Hepatocyte (in vitro differentiated cells): ENCODE measurements around the gene FXYD6. TPM values are rescaled to one million over a fixed set of nuclear protein-coding genes. Genes with fewer than 3 reads are reported as not detected.
A peak's percentile ranks its signal among the peaks of the same experiment; 100 is the strongest.

Experiments
- DNase-seq: peaks from one replicate; pipeline ENCODE4 v3.0.0-alpha.2; 2016; ENCODE audit warnings: low spot score
- H2AFZ ChIP-seq: fragments of 200-600 bp; sonication (generic); 2 replicates; pipeline ENCODE4 v1.6.0; 2016; ENCODE audit warnings: antibody characterized with exemption, mild to moderate bottlenecking
- H3K27ac ChIP-seq: fragments of 200-600 bp; sonication (generic); 2 replicates; pipeline ENCODE4 v1.5.1; 2016; ENCODE audit warnings: mild to moderate bottlenecking
- H3K27me3 ChIP-seq: fragments of 200-600 bp; sonication (generic); 2 replicates; pipeline ENCODE4 v1.6.1; 2016
- H3K36me3 ChIP-seq: fragments of 200-600 bp; sonication (generic); replicated peaks from 2 replicates; pipeline ENCODE4 v1.5.1; 2016; ENCODE audit warnings: low read depth; ENCODE audit not compliant: insufficient read depth
- H3K4me1 ChIP-seq: fragments of 200-600 bp; sonication (generic); 2 replicates; pipeline ENCODE4 v1.5.1; 2016; ENCODE audit warnings: mild to moderate bottlenecking, moderate library complexity; ENCODE audit not compliant: insufficient read depth
- H3K4me2 ChIP-seq: fragments of 200-600 bp; sonication (generic); 2 replicates; pipeline ENCODE4 v1.6.0; 2016
- H3K4me3 ChIP-seq: fragments of 200-600 bp; sonication (generic); 2 replicates; pipeline ENCODE4 v1.5.1; 2016; ENCODE audit warnings: mild to moderate bottlenecking
- H3K79me2 ChIP-seq: fragments of 200-600 bp; sonication (generic); 2 replicates; pipeline ENCODE4 v1.6.0; 2017; ENCODE audit warnings: mild to moderate bottlenecking
- H3K9me2 ChIP-seq: fragments of 200-600 bp; sonication (generic); replicated peaks from 2 replicates; pipeline ENCODE4 v1.6.0; 2017; ENCODE audit warnings: mild to moderate bottlenecking; ENCODE audit not compliant: insufficient read depth
- H3K9me3 ChIP-seq: fragments of 200-600 bp; sonication (generic); 2 replicates; pipeline ENCODE4 v1.5.1; 2016; ENCODE audit warnings: low read depth, mild to moderate bottlenecking
- H4K20me1 ChIP-seq: fragments of 200-600 bp; sonication (generic); 2 replicates; pipeline ENCODE4 v1.6.0; 2016; ENCODE audit warnings: mild to moderate bottlenecking; ENCODE audit not compliant: insufficient read depth, poor library complexity, severe bottlenecking
- EZH2 ChIP-seq: fragments of 200-600 bp; sonication (generic); IDR thresholded peaks from 2 replicates; pipeline ENCODE4 v1.6.1; 2016; ENCODE audit warnings: antibody characterized with exemption, mild to moderate bottlenecking, borderline replicate concordance
- EZH2phosphoT487 ChIP-seq: fragments of 200-600 bp; sonication (generic); IDR thresholded peaks from one replicate; pipeline ENCODE4 v1.6.1; 2018; ENCODE audit warnings: antibody characterized with exemption, mild to moderate bottlenecking, low read depth, moderate library complexity; ENCODE audit not compliant: unreplicated experiment, severe bottlenecking
- WGBS: methylation state at CpG from one replicate; pipeline ENCODE4 v1.1.6; 2016; ENCODE audit warnings: low lambda C conversion rate; ENCODE audit errors: missing lambda C conversion rate; 5-methylcytosine and 5-hydroxymethylcytosine counted together
- polyA plus RNA-seq: library from polyadenylated mRNA; unstranded; fragments of >200 nt; fragmentation: Nextera tagmentation; extraction: Ambion mirVana; gene quantifications from 2 replicates; pipeline ENCODE4 v1.2.1, GENCODE V29; 2016
- total RNA-seq: library from RNA; depleted of rRNA; stranded (reverse); fragments of >200 nt; gene quantifications from 2 replicates; pipeline ENCODE4 v1.2.3, GENCODE V29; 2014
- TF ChIP-seq, protein P1 (sequence below): fragments of 200-600 bp; sonication (generic); IDR thresholded peaks from 2 replicates; pipeline ENCODE4 v1.5.1; 2016; ENCODE audit warnings: antibody characterized with exemption, mild to moderate bottlenecking; ENCODE audit not compliant: poor library complexity

Gene FXYD6
- total and polyA plus RNA-seq, 2 experiments from 2014 or later: 28.3 to 56.9 TPM

DNA sequence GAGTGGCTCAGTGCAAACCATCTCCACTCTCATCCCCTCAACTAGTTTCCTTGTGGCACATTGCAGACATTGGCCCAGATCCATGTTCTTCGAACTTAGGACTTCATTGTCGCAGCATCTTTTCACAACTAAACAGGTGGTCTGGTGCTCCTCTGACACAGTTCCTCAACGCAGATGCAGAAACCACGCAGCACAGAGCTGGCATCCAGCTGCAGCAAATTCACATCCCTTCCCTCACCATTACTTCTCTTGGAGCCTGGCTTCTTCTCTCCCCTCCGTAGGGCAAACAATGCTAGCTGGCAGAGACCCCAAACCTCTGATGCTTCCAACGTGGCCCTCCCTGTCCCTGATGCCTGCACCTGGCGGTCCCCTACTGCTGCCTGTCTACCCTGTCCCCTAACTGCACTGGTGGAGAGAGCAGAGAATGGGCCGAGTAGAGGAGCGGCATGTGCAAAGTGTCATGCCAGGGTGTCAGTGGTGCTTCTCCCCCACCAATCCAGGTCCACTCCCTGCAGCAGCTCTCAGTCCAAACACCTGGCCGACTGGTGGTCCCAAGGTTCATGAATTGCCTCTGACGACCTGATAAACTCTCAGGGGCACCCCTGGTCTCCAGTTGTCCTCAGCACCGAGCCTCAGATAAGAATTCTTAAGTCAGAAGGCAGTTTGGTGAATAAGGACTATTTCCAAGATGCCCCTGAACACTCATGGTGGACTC lies 34.6 kb upstream of the FXYD6 start:
- Histone ChIP-seq H4K20me1 (no peaks in the 10 kb centered on the region), H3K4me3 (no peak overlapping the region), H3K36me3 (no peaks in the 10 kb centered on the region), H3K27ac (no peak overlapping the region), H3K27me3 (no peaks in the 10 kb centered on the region), H3K4me2 (no peak overlapping the region), H2AFZ (no peak overlapping the region), H3K9me3 (no peaks in the 10 kb centered on the region), H3K4me1 (peaks cover 28% of the 10 kb centered on the region), H3K9me2 (no peaks in the 10 kb centered on the region), H3K79me2 (no peaks in the 10 kb centered on the region)
- WGBS: 83% methylated on average over 12 of the region's 12 CpGs
- DNase-seq: no peak
- TF ChIP-seq EZH2 (no peak), EZH2phosphoT487 (no peak)
- TF ChIP-seq, protein P1, sequence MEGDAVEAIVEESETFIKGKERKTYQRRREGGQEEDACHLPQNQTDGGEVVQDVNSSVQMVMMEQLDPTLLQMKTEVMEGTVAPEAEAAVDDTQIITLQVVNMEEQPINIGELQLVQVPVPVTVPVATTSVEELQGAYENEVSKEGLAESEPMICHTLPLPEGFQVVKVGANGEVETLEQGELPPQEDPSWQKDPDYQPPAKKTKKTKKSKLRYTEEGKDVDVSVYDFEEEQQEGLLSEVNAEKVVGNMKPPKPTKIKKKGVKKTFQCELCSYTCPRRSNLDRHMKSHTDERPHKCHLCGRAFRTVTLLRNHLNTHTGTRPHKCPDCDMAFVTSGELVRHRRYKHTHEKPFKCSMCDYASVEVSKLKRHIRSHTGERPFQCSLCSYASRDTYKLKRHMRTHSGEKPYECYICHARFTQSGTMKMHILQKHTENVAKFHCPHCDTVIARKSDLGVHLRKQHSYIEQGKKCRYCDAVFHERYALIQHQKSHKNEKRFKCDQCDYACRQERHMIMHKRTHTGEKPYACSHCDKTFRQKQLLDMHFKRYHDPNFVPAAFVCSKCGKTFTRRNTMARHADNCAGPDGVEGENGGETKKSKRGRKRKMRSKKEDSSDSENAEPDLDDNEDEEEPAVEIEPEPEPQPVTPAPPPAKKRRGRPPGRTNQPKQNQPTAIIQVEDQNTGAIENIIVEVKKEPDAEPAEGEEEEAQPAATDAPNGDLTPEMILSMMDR: no peak

DNA sequence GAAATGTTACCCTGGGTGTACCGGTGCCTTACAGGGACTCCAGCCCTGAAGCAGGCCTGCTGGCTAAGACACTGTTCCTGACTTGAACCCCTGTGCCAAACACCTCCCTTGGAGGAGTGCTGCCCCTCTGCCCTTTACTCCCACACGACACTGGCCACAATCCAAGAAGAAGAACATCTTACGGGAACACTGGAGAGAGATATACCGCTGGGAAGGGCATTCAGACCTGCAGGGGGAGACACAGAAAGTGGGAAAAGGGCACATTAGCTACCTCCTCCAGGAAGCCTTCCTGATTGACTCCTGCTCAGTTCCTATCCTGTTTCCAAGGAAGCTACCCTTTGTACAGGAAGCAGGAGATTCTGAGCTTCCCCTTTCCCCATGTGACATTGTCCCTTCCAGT lies 34.1 kb upstream of the FXYD6 start:
- no peaks in the 10 kb centered on the region for H3K79me2 ChIP-seq
- no peak overlapping the region for H3K4me3 ChIP-seq
- H3K4me1 ChIP-seq: peaks cover 27% of the 10 kb centered on the region
- no peak overlapping the region for H2AFZ ChIP-seq
- WGBS: 89% methylated on average over 4 of the region's 4 CpGs
- no peaks in the 10 kb centered on the region for H3K36me3 ChIP-seq
- no peaks in the 10 kb centered on the region for H4K20me1 ChIP-seq
- H3K27ac ChIP-seq: no peak overlapping the region
- TF ChIP-seq EZH2phosphoT487: no peak
- no peak for DNase-seq
- H3K27me3 ChIP-seq: no peaks in the 10 kb centered on the region
- no peaks in the 10 kb centered on the region for H3K9me2 ChIP-seq
- no peak overlapping the region for H3K4me2 ChIP-seq
- no peaks in the 10 kb centered on the region for H3K9me3 ChIP-seq

DNA sequence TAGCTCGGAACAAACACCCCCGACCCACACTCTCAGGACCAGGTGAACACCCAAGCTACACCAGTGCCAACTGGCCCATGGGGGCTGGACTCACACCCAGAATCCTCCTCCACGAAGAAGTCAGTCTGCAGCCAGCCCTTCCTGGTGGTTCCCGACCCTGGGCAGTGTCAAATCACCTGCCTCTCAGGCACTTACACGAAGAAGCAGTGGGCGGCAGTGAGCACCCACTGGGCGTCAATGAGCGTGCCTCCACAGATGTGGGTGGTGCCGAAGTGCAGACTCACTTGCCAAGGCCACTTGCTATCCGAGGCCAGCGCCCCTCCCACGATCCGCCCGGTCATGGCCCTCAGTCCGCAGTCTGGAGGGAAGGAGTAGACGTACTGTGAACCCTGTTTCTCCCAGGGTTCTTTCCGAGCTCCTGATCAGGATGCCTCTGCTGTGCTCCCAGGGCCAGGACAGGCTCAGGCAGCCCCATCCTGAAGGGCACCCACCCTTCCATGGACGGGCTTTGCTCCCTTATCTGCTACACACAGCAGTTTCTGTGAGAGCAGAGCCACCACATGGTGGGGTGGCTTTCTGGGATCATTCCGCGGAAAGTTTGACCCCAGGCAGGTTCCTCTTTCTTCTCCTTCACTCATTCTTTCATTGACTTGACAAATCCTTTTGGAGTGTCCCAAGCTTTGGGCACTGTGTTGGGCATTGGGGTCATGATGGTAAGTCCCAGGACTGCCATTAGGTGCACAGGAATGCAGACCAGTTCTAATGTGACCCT lies 33.3 kb upstream of the FXYD6 start:
- H3K27ac ChIP-seq: peak overlapping the region; percentile 68
- no peaks in the 10 kb centered on the region for H3K27me3 ChIP-seq
- WGBS: 94% methylated on average over 20 of the region's 20 CpGs
- H3K4me3 ChIP-seq: no peak overlapping the region
- H3K36me3 ChIP-seq: no peaks in the 10 kb centered on the region
- no peaks in the 10 kb centered on the region for H3K9me3 ChIP-seq
- H2AFZ ChIP-seq: no peak overlapping the region
- DNase-seq: no peak
- TF ChIP-seq, protein P1: no peak
- TF ChIP-seq EZH2 (no peak), EZH2phosphoT487 (no peak)
- H4K20me1 ChIP-seq: no peaks in the 10 kb centered on the region
- no peak overlapping the region for H3K4me2 ChIP-seq
- no peaks in the 10 kb centered on the region for H3K79me2 ChIP-seq
- peaks cover 20% of the 10 kb centered on the region for H3K4me1 ChIP-seq
- H3K9me2 ChIP-seq: no peaks in the 10 kb centered on the region
